Lower leg skin (tissue), 4 donors: Measurements from ENCODE around the gene MCM7. TPM values are rescaled to one million over a fixed set of nuclear protein-coding genes. Genes with fewer than 3 reads are reported as not detected.

Experiments
- DNase-seq, 2 donors: peaks; one replicate each; pipeline ENCODE4 v3.0.0-alpha.2; 2019; ENCODE audit warnings: low spot score in 2 of 2
- H3K4me3 ChIP-seq: fragments of 200-600 bp; sonication (generic); 2 replicates; pipeline ENCODE4 v1.5.1; 2017; ENCODE audit warnings: mild to moderate bottlenecking, low read depth; ENCODE audit not compliant: poor library complexity, severe bottlenecking
- POLR2A ChIP-seq, 2 donors: fragments of 450-650 bp; IDR thresholded peaks; one replicate each; pipeline ENCODE4 v1.6.1; 2016 to 2017; ENCODE audit warnings: antibody characterized with exemption in 2 of 2, mild to moderate bottlenecking in 1 of 2, moderate library complexity in 1 of 2
- WGBS, 2 donors: methylation state at CpG; one replicate each; pipeline ENCODE4 v1.1.5; 2018; 5-methylcytosine and 5-hydroxymethylcytosine counted together
- intact Hi-C: fragments of 100-400 bp; cut with DNase I; formaldehyde crosslinking; loops from one replicate; pipeline ENCODE4 v1.15.0; 2023; ENCODE audit warnings: low total_unique reads
- total RNA-seq, 4 donors: library from RNA; depleted of rRNA; stranded (reverse); fragments of >200 nt; gene quantifications; one replicate each; pipeline ENCODE4 v1.1.0, GENCODE V29; 2016
- TF ChIP-seq, protein P1 (sequence below), 3 donors: fragments of 450-650 bp; IDR thresholded peaks; one replicate each; pipeline ENCODE4 v1.5.1; 2016; ENCODE audit warnings: antibody characterized with exemption in 3 of 3, mild to moderate bottlenecking in 3 of 3, moderate library complexity in 2 of 3

The MCM7 gene
- total RNA-seq, 4 donors from 2014 or later = 41.5 to 52.2 (median 50.4) TPM

DNA sequence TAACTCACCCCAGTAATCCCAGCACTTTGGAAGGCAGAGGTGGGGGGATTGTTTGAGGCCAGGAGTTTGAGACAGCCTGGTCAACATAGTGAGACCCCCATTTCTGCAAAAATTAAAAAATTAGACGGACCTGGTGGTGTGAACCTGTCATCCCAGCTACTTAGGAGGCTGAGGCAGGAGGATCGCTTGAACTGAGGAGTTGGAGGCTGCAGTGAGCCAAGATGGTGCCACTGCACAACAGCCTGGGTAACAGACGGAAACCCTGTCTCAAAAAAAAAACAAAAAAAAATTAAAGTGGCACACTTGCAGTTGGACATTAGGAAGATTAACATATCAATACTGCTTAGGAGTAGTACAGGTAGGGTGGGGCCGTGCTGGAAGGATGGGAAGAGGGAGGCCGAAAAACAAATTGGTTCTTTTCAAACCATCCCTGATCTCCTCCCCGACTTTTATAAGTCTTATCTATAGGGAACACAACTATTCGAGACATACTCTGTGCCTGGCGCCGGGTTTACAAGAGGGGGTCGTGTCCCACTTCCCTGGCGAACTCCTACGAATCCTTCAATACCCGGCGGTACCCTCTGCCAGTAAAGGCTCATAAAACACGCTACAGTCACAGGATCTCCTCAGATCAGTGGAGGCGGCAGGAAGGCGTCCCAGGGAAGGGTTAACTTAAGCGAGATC lies 17.3 kb upstream of the MCM7 start:
- TF ChIP-seq, protein P1, sequence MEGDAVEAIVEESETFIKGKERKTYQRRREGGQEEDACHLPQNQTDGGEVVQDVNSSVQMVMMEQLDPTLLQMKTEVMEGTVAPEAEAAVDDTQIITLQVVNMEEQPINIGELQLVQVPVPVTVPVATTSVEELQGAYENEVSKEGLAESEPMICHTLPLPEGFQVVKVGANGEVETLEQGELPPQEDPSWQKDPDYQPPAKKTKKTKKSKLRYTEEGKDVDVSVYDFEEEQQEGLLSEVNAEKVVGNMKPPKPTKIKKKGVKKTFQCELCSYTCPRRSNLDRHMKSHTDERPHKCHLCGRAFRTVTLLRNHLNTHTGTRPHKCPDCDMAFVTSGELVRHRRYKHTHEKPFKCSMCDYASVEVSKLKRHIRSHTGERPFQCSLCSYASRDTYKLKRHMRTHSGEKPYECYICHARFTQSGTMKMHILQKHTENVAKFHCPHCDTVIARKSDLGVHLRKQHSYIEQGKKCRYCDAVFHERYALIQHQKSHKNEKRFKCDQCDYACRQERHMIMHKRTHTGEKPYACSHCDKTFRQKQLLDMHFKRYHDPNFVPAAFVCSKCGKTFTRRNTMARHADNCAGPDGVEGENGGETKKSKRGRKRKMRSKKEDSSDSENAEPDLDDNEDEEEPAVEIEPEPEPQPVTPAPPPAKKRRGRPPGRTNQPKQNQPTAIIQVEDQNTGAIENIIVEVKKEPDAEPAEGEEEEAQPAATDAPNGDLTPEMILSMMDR (IDR thresholded peaks at IDR 0.05) = no peak
- TF ChIP-seq POLR2A (IDR thresholded peaks at IDR 0.05) = no peak
- WGBS, 2 donors = 17 to 21% methylated on average over 18 of the region's 18 CpGs
- no peak for DNase-seq
- intact Hi-C loops = no loop called here
- H3K4me3 ChIP-seq = peak overlapping the region; percentile 72

DNA sequence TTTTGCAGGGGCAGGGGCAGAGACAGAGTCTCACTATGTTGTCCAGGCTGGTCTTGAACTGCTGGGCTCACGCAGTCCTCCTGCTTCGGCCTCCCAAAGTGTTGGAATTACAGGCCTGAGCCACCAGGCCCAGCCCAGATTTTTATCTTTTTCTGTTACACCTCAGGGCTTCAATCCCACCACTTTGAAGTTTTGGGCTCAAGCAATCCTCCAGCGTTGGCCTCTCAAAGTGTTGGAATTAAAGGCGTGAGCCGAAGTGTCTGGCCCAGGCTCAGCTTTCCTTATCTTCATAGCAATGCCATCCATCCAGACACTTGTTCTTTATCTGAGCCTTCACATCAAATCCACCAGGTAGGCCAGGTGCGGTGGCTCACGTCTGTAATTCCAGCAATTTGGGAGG lies 13.8 kb upstream of the MCM7 start:
- no peak overlapping the region for H3K4me3 ChIP-seq
- TF ChIP-seq POLR2A (IDR thresholded peaks at IDR 0.05) = no peak
- TF ChIP-seq, protein P1 (IDR thresholded peaks at IDR 0.05) = no peak
- intact Hi-C loops = no loop called here
- no peak for DNase-seq
- 84 to 92% methylated on average over 7 of the region's 7 CpGs for WGBS, 2 donors

DNA sequence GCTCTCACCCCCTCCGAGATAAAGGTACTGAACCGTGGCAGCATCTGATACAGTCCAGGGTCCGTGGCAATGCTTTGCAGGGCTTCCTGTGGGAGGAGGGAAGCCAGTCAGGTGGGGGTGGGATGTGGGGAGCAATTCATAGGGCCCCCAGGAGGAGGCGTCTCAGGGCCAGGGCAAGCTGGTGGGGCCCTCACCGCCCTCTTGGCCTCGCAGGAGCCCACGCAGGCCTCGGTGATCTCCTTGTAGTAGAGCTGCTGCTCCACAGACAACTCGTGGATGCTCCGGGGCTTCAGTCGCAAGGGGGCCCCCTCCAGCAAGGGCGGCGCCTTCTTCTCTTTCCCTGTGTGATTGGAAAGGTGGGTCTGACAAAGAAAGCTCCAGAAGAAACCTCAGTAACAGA lies 10.7 kb upstream of the MCM7 start:
- no peak overlapping the region for H3K4me3 ChIP-seq
- no peak for DNase-seq
- TF ChIP-seq, protein P1 (IDR thresholded peaks at IDR 0.05) = no peak
- no peak for TF ChIP-seq POLR2A (IDR thresholded peaks at IDR 0.05)
- intact Hi-C loops = no loop called here
- 92% methylated on average over 11 to 12 of the region's 13 CpGs for WGBS, 2 donors

DNA sequence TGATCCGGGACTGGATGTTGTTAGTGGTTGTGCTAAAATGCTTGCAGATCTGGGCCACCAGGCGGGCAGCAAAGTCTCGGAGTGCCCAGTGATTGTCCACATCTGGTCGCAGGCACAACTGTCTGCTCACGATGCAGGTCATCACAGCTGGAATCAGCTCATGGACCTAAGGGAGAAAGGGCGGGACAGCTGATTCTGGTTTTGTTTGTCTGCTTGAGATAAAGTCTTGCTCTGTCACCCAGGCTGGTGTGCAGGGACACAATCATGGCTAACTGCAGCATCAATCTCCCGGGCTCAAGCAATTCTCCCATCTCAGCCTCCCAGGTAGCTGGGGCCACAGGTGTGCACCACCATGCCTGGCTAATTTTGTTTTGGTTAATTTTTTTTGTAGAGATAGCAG lies 10.0 kb upstream of the MCM7 start:
- no peak for DNase-seq
- TF ChIP-seq, protein P1 (IDR thresholded peaks at IDR 0.05) = no peak
- TF ChIP-seq POLR2A (IDR thresholded peaks at IDR 0.05) = no peak
- no peak overlapping the region for H3K4me3 ChIP-seq
- 88 to 92% methylated on average over 7 of the region's 7 CpGs for WGBS, 2 donors
- intact Hi-C loops = no loop called here

DNA sequence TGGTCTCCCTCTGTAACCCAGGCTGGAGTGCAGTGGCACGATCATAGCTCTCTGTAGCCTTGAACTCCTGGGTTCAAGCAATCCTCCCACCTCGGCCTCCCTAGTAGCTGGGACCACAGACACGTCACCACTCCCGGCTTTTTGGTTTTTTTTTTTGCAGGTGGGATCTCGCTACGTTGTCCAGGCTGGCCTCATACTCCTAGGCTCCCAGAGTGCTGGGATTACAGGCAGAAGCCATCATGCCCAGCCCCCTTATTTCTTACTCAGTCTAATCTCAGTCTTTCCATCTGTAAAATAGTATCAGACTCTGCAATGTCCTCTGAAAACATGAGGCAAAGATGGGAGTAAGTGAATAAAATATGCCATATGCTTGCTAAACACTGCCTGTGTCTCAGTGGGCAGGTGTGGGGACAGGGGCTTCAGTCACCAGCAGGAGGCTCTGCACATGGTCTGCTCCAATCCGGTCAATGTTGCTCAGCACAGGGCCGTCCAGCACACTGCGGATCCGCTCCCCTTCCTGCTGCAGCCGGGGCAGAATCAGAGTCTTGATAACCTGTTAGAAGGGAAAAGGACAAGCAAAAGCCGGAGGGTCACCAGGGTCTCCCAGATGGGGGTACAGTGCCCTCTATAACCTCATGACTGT lies 8.4 kb upstream of the MCM7 start:
- no peak for DNase-seq
- no peak for TF ChIP-seq POLR2A (IDR thresholded peaks at IDR 0.05)
- TF ChIP-seq, protein P1 (IDR thresholded peaks at IDR 0.05) = no peak
- 81 to 88% methylated on average over 12 of the region's 12 CpGs for WGBS, 2 donors
- intact Hi-C loops = no loop called here
- no peak overlapping the region for H3K4me3 ChIP-seq
